ENCODE data around the gene CCNYL1. TPM values are rescaled to one million over a fixed set of nuclear protein-coding genes. Genes with fewer than 3 reads are reported as not detected.
"Not testable (repeated sequence)": the region's sequence is repeated elsewhere in the genome, so short reads cannot be mapped to it uniquely, and the experiment has no call there.

CCNYL1 gene
- polyA plus RNA-seq, 2 donors: 12.2 to 14.6 TPM

DNA sequence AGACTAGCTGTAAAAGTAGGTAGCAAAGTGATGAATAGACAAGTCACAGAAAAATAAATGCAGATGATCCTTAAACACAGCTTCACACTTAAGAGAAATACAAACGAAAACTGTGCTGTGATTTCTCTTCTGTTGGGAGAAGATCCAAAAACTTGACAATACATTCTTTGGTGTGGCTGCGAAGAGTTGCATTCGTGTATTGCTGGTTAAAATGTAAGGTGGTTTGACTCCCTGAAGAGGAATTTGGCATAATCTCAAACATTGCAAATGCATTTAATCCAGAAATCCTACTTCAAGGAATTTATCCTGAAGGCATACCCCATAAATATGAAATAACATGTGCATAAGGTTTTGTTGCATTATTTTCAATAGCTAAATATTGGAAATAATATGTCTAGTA, 7.1 kb downstream of the CCNYL1 start:
- Histone ChIP-seq H3K4me1 (ENCODE audit: control insufficient read depth in 2 of 2, insufficient read depth in 2 of 2, low read length in 1 of 2) (peaks cover 0 to 2% of the 10 kb centered on the region in 2 donors), H3K27me3 (ENCODE audit: control insufficient read depth in 1 of 2, insufficient read depth in 2 of 2, low read length in 2 of 2) (no peaks in the 10 kb centered on the region), H3K4me3 (ENCODE audit: low read depth in 1 of 2, low read length in 2 of 2) (no peak overlapping the region), H3K36me3 (ENCODE audit: control insufficient read depth in 2 of 2, insufficient read depth in 2 of 2, low read length in 1 of 2) (no peaks in the 10 kb centered on the region), H3K9me3 (ENCODE audit: control insufficient read depth in 2 of 2, insufficient read depth in 1 of 2, low read depth in 1 of 2, low read length in 1 of 2) (no peaks in the 10 kb centered on the region), H3K27ac (ENCODE audit: low read depth in 2 of 2, low read length in 1 of 2) (no peak overlapping the region)
- WGBS, 2 donors: 48 to 62% methylated on average over 3 of the region's 3 CpGs

DNA sequence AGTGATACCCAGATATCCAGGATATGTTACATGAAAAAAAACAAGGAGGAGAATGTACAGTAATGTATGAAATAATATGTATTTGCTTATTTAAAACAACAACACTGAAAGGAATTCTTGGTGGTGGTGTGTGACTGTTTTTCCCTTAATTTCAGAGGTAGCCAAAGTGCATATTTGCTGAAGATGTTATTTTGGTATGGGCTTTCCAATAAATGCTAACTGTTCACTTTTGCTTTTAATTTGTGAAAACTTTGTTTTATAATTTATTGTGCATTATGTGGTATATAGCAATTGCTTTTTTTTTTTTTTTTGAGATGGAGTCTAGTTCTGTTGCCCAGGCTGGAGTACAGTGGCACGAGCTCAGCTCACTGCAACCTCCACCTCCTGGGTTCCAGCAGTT, 7.6 kb downstream of the CCNYL1 start:
- H3K36me3 ChIP-seq (ENCODE audit: control insufficient read depth in 2 of 2, insufficient read depth in 2 of 2, low read length in 1 of 2): no peaks in the 10 kb centered on the region
- no peaks in the 10 kb centered on the region for H3K9me3 ChIP-seq (ENCODE audit: control insufficient read depth in 2 of 2, insufficient read depth in 1 of 2, low read depth in 1 of 2, low read length in 1 of 2)
- H3K4me3 ChIP-seq (ENCODE audit: low read depth in 1 of 2, low read length in 2 of 2): no peak overlapping the region
- no peaks in the 10 kb centered on the region for H3K27me3 ChIP-seq (ENCODE audit: control insufficient read depth in 1 of 2, insufficient read depth in 2 of 2, low read length in 2 of 2)
- peaks cover 0 to 2% of the 10 kb centered on the region in 2 donors for H3K4me1 ChIP-seq (ENCODE audit: control insufficient read depth in 2 of 2, insufficient read depth in 2 of 2, low read length in 1 of 2)
- no peak overlapping the region for H3K27ac ChIP-seq (ENCODE audit: low read depth in 2 of 2, low read length in 1 of 2)
- WGBS, 2 donors: 90 to 100% methylated on average over 1 of the region's 1 CpG

DNA sequence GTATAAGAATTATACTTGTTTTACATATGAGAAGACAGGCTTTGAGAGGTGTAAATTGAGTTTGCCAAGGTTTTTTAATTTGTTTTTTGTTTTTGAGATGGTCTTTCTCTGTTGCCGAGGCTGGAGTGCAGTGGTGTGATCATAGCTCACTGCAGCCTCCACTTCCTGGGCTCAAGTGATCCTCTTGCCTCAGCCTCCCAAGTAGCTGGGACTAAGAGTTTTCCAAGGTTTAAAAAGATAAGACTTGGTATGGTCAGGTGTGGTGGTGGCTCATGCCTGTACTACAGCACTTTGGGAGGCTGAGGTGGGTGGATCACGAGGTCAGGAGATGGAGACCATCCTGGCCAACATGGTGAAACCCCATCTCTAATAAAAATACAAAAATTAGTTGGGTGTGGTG, 8.2 kb downstream of the CCNYL1 start:
- not testable (repeated sequence) for H3K27ac ChIP-seq (ENCODE audit: low read depth in 2 of 2, low read length in 1 of 2); H3K4me3 ChIP-seq (ENCODE audit: low read depth in 1 of 2, low read length in 2 of 2); H3K4me1 ChIP-seq (ENCODE audit: control insufficient read depth in 2 of 2, insufficient read depth in 2 of 2, low read length in 1 of 2); H3K36me3 ChIP-seq (ENCODE audit: control insufficient read depth in 2 of 2, insufficient read depth in 2 of 2, low read length in 1 of 2); H3K27me3 ChIP-seq (ENCODE audit: control insufficient read depth in 1 of 2, insufficient read depth in 2 of 2, low read length in 2 of 2); H3K9me3 ChIP-seq (ENCODE audit: control insufficient read depth in 2 of 2, insufficient read depth in 1 of 2, low read depth in 1 of 2, low read length in 1 of 2)
- WGBS, 2 donors: 94 to 99% methylated on average over 2 of the region's 2 CpGs

DNA sequence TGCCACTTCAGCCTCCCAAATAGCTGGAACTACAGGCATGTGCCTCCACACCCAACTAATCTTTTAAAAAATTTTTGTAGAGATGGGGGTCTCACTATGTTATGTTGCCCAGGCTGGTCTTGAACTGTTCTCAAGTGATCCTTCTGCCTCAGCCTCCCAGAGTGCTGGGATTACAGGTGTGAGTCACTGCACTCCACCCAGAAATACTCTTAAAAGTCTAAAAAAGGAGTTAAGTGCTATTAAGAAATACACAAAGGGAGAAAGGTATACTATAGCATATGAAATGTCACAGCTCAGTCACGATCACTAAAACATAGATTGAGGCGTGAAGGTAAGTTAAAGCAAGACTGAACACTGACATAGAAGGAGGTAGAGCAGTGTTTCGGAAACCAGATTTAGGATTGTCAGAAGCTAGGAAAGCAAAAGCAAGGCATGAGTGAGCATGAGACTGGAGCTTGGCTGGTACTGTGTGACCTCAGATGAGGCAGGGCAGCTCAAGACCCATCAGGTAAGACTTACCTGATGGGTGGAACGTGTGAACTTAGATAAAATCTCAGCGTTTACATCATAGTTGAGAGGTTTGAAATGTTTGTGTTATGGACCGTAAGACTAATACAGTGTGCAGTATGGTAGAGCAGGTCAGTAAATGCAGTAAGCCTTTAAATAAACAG, 9.2 kb downstream of the CCNYL1 start:
- Histone ChIP-seq H3K4me3 (ENCODE audit: low read depth in 1 of 2, low read length in 2 of 2) (no peak overlapping the region), H3K36me3 (ENCODE audit: control insufficient read depth in 2 of 2, insufficient read depth in 2 of 2, low read length in 1 of 2) (no peaks in the 10 kb centered on the region), H3K4me1 (ENCODE audit: control insufficient read depth in 2 of 2, insufficient read depth in 2 of 2, low read length in 1 of 2) (peaks cover 0 to 2% of the 10 kb centered on the region in 2 donors), H3K27ac (ENCODE audit: low read depth in 2 of 2, low read length in 1 of 2) (peak overlapping the region in 1 of 2 donors; percentile 59), H3K9me3 (ENCODE audit: control insufficient read depth in 2 of 2, insufficient read depth in 1 of 2, low read depth in 1 of 2, low read length in 1 of 2) (no peaks in the 10 kb centered on the region), H3K27me3 (ENCODE audit: control insufficient read depth in 1 of 2, insufficient read depth in 2 of 2, low read length in 2 of 2) (no peaks in the 10 kb centered on the region)
- WGBS, 2 donors: 68 to 81% methylated on average over 6 of the region's 6 CpGs

DNA sequence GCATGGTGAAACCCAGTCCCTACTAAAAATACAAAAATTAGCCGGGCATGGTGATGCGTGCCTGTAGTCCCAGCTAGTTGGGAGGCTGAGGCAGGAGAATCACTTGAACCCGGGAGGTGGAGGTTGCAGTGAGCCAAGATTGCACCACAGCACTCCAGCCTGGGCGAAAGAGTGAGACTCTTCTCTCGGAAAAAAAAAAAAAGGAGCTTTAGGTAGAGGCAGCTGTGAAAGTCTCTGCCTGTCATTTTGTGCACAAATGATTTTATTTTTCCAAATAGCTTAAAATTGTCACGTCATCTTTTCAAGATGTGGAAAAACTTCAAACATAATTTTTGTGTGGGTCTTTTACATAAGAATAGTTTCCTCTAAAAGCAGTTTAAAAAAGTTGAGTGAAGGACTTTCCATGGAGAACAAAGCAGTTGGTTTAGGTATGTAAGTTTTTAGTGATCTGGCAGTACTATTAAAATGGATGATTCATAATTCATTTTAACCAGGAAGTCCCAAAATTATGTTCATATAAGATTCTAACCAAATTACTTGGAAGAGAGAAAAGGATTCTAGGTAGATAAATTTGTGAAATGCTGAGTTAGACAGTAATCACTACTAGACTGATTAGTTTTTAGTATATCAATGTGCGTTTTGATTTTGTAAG, 11.5 kb downstream of the CCNYL1 start:
- Histone ChIP-seq H3K4me3 (ENCODE audit: low read depth in 1 of 2, low read length in 2 of 2) (no peak overlapping the region), H3K9me3 (ENCODE audit: control insufficient read depth in 2 of 2, insufficient read depth in 1 of 2, low read depth in 1 of 2, low read length in 1 of 2) (no peaks in the 10 kb centered on the region), H3K36me3 (ENCODE audit: control insufficient read depth in 2 of 2, insufficient read depth in 2 of 2, low read length in 1 of 2) (no peaks in the 10 kb centered on the region), H3K27me3 (ENCODE audit: control insufficient read depth in 1 of 2, insufficient read depth in 2 of 2, low read length in 2 of 2) (no peaks in the 10 kb centered on the region), H3K27ac (ENCODE audit: low read depth in 2 of 2, low read length in 1 of 2) (no peak overlapping the region), H3K4me1 (ENCODE audit: control insufficient read depth in 2 of 2, insufficient read depth in 2 of 2, low read length in 1 of 2) (peaks cover 0 to 2% of the 10 kb centered on the region in 2 donors)
- 80 to 81% methylated on average over 7 of the region's 7 CpGs for WGBS, 2 donors

DNA sequence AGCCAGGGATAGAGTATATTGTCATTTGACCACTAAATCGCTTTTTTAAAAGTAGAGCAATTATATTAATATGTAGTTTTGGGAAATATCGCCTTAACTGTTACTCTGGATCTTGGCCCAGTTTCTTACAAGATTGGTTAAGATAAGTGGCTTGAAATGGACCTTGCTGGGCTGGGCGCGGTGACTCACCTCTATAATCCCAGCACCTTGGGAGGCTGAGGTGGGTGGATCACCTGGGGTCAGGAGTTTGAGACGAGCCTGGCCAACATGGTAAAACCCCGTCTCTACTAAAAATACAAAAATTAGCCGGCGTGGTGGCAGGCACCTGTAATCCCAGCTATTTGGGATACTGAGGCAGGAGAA, 12.0 kb downstream of the CCNYL1 start:
- H3K27ac ChIP-seq (ENCODE audit: low read depth in 2 of 2, low read length in 1 of 2); H3K4me3 ChIP-seq (ENCODE audit: low read depth in 1 of 2, low read length in 2 of 2); H3K36me3 ChIP-seq (ENCODE audit: control insufficient read depth in 2 of 2, insufficient read depth in 2 of 2, low read length in 1 of 2); H3K27me3 ChIP-seq (ENCODE audit: control insufficient read depth in 1 of 2, insufficient read depth in 2 of 2, low read length in 2 of 2); H3K4me1 ChIP-seq (ENCODE audit: control insufficient read depth in 2 of 2, insufficient read depth in 2 of 2, low read length in 1 of 2); H3K9me3 ChIP-seq (ENCODE audit: control insufficient read depth in 2 of 2, insufficient read depth in 1 of 2, low read depth in 1 of 2, low read length in 1 of 2): not testable (repeated sequence)
- 76% methylated on average over 8 of the region's 8 CpGs for WGBS, 2 donors

DNA sequence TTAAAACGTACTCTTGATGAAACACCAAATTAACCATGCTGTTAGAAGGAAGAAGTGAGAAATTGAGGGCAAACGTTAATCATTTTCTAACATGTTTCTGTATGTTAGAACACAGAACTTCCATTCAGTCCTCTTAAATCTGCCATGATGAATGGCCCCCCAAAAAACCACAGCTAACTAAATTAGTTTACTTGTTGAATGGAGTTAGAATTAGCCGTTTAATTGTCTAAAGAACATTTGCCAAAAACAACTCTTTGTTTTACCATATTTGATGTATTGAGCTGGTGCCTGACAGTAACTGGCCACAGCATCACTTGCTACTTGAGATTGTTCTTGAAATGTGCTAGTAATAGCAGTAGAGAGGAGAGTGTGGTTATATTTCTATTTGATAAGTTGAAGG, 12.7 kb downstream of the CCNYL1 start:
- H3K4me1 ChIP-seq (ENCODE audit: control insufficient read depth in 2 of 2, insufficient read depth in 2 of 2, low read length in 1 of 2): peaks cover 0 to 2% of the 10 kb centered on the region in 2 donors
- no peak overlapping the region for H3K4me3 ChIP-seq (ENCODE audit: low read depth in 1 of 2, low read length in 2 of 2)
- no peaks in the 10 kb centered on the region for H3K27me3 ChIP-seq (ENCODE audit: control insufficient read depth in 1 of 2, insufficient read depth in 2 of 2, low read length in 2 of 2)
- 55 to 59% methylated on average over 3 of the region's 3 CpGs for WGBS, 2 donors
- H3K9me3 ChIP-seq (ENCODE audit: control insufficient read depth in 2 of 2, insufficient read depth in 1 of 2, low read depth in 1 of 2, low read length in 1 of 2): no peaks in the 10 kb centered on the region
- H3K36me3 ChIP-seq (ENCODE audit: control insufficient read depth in 2 of 2, insufficient read depth in 2 of 2, low read length in 1 of 2): no peaks in the 10 kb centered on the region
- no peak overlapping the region for H3K27ac ChIP-seq (ENCODE audit: low read depth in 2 of 2, low read length in 1 of 2)

DNA sequence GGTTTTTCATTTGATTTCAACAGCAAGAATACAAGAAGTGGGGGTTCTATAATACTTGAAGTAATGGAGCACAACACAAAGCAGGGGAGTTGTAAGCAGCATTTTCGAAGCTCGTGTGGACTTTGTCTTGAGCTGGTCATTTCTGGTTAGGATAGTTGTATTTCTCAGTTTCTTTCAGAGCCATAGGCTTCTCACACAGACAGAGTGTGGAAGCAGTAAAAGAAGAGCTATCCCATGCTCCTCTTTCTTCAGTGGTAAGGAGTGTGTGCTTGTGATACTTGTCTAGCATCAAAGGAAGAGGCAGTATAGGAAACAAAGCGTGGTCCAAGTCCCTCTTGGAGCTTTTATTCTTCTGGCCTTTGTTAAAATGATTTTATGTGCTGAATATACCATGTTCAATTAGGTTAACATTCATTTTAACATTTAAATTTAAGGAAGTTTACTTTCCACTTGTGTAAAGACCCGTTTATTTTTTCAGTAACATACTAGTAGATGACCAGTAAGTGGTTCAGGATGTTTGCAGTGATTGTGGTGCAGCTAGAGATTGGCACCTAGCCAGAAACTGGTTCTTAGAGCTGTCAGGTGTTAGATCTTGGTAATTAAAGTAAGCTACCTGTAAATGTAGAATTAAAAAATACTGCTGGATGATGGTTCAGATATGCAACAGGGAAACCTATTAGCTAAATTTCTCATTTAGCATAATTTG, 14.6 kb downstream of the CCNYL1 start:
- 76 to 85% methylated on average over 4 of the region's 4 CpGs for WGBS, 2 donors
- Histone ChIP-seq H3K27me3 (ENCODE audit: control insufficient read depth in 1 of 2, insufficient read depth in 2 of 2, low read length in 2 of 2) (no peaks in the 10 kb centered on the region), H3K36me3 (ENCODE audit: control insufficient read depth in 2 of 2, insufficient read depth in 2 of 2, low read length in 1 of 2) (no peaks in the 10 kb centered on the region), H3K9me3 (ENCODE audit: control insufficient read depth in 2 of 2, insufficient read depth in 1 of 2, low read depth in 1 of 2, low read length in 1 of 2) (no peaks in the 10 kb centered on the region), H3K4me3 (ENCODE audit: low read depth in 1 of 2, low read length in 2 of 2) (no peak overlapping the region), H3K27ac (ENCODE audit: low read depth in 2 of 2, low read length in 1 of 2) (no peak overlapping the region), H3K4me1 (ENCODE audit: control insufficient read depth in 2 of 2, insufficient read depth in 2 of 2, low read length in 1 of 2) (no peaks in the 10 kb centered on the region)

DNA sequence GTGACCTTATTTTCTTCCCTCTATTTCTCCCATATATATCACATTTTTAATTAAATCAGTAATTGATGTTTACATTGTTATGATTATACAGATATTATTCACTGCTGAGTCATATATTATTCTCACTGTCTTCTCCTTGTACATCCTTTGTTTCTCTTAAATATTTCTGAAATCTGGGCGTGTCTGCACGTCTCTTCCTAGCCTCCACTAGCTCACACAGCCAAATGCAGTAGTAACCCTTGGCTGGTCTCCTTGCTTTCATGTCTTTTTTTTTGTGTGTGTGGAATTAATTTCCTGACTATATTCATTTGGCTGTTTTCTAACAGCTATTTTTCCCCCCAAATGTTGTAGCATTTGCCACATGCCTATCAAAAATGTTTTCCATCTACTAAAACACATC, 15.8 kb downstream of the CCNYL1 start:
- no peak overlapping the region for H3K27ac ChIP-seq (ENCODE audit: low read depth in 2 of 2, low read length in 1 of 2)
- no peaks in the 10 kb centered on the region for H3K4me1 ChIP-seq (ENCODE audit: control insufficient read depth in 2 of 2, insufficient read depth in 2 of 2, low read length in 1 of 2)
- H3K27me3 ChIP-seq (ENCODE audit: control insufficient read depth in 1 of 2, insufficient read depth in 2 of 2, low read length in 2 of 2): no peaks in the 10 kb centered on the region
- H3K9me3 ChIP-seq (ENCODE audit: control insufficient read depth in 2 of 2, insufficient read depth in 1 of 2, low read depth in 1 of 2, low read length in 1 of 2): no peaks in the 10 kb centered on the region
- H3K36me3 ChIP-seq (ENCODE audit: control insufficient read depth in 2 of 2, insufficient read depth in 2 of 2, low read length in 1 of 2): no peaks in the 10 kb centered on the region
- WGBS, 2 donors: 41 to 47% methylated on average over 2 of the region's 2 CpGs
- H3K4me3 ChIP-seq (ENCODE audit: low read depth in 1 of 2, low read length in 2 of 2): no peak overlapping the region

All from esophagus (tissue), 2 donors.